Activated naive CD4-positive, alpha-beta T cell treated with anti-CD3 and anti-CD28 coated beads, Interleukin-2, amount 50 U/mL, for 24 hours (primary cell): Measurements from ENCODE around the gene MXD3.

Experiments
- H3K27ac Mint-ChIP-seq: one replicate; pipeline ENCODE4 v1.8.0; 2021; ENCODE audit warnings: mild to moderate bottlenecking, mixed read lengths
- H3K27me3 Mint-ChIP-seq: one replicate; pipeline ENCODE4 v1.8.0; 2021; ENCODE audit warnings: mixed read lengths
- H3K36me3 Mint-ChIP-seq: one replicate; pipeline ENCODE4 v1.8.0; 2021; ENCODE audit warnings: mixed read lengths
- H3K4me1 Mint-ChIP-seq: one replicate; pipeline ENCODE4 v1.8.0; 2021; ENCODE audit warnings: mixed read lengths
- H3K4me3 Mint-ChIP-seq: one replicate; pipeline ENCODE4 v1.8.0; 2021; ENCODE audit warnings: mild to moderate bottlenecking, mixed read lengths
- H3K9me3 Mint-ChIP-seq: one replicate; pipeline ENCODE4 v1.8.0; 2021; ENCODE audit warnings: mixed read lengths

The MXD3 gene

GRCh38 chr5:177303121-177303924 lies 8.4 kb downstream of the MXD3 start, which contains the start of the genes PRELID1 and RAB24:
Gene PRELID1, plus strand, starts transcription at chr5:177303799. Its CDS starts 187 bp downstream, at chr5:177303986.
Gene RAB24, minus strand, starts transcription at chr5:177303719. Its CDS starts 431 bp downstream, at chr5:177303288.
- H3K27ac Mint-ChIP-seq = peak within 1 kb of the TSS; percentile 87
- peak within 1 kb of the TSS; percentile 92 for H3K4me3 Mint-ChIP-seq
- peaks cover 7% of the 10 kb centered on the region for H3K36me3 Mint-ChIP-seq
- no peaks in the 10 kb centered on the region for H3K9me3 Mint-ChIP-seq
- no peaks in the 10 kb centered on the region for H3K27me3 Mint-ChIP-seq
- peaks cover 67% of the 10 kb centered on the region for H3K4me1 Mint-ChIP-seq

GRCh38 chr5:177302354-177303110 lies 9.2 kb downstream of the MXD3 start:
- H3K27me3 Mint-ChIP-seq = no peaks in the 10 kb centered on the region
- H3K9me3 Mint-ChIP-seq = no peaks in the 10 kb centered on the region
- H3K27ac Mint-ChIP-seq = peak overlapping the region; percentile 70
- peak overlapping the region; percentile 92 for H3K4me3 Mint-ChIP-seq
- peaks cover 67% of the 10 kb centered on the region for H3K4me1 Mint-ChIP-seq
- H3K36me3 Mint-ChIP-seq = peaks cover 7% of the 10 kb centered on the region

- no peaks in the 10 kb centered on the region for H3K27me3 Mint-ChIP-seq
- peaks cover 7% of the 10 kb centered on the region for H3K36me3 Mint-ChIP-seq
- H3K9me3 Mint-ChIP-seq = no peaks in the 10 kb centered on the region
- H3K4me1 Mint-ChIP-seq = peaks cover 68% of the 10 kb centered on the region
- peak overlapping the region; percentile 30 for H3K27ac Mint-ChIP-seq
- peak overlapping the region; percentile 92 for H3K4me3 Mint-ChIP-seq
Measured at GRCh38 chr5:177301503-177302165, 10.1 kb downstream of the MXD3 start.

GRCh38 chr5:177300951-177301350 lies 10.7 kb downstream of the MXD3 start:
- peak overlapping the region; percentile 42 for H3K4me3 Mint-ChIP-seq
- H3K4me1 Mint-ChIP-seq = peaks cover 70% of the 10 kb centered on the region
- H3K27me3 Mint-ChIP-seq = no peaks in the 10 kb centered on the region
- H3K27ac Mint-ChIP-seq = peak overlapping the region; percentile 46
- peaks cover 4% of the 10 kb centered on the region for H3K36me3 Mint-ChIP-seq
- no peaks in the 10 kb centered on the region for H3K9me3 Mint-ChIP-seq

- H3K27me3 Mint-ChIP-seq = no peaks in the 10 kb centered on the region
- peak overlapping the region; percentile 84 for H3K27ac Mint-ChIP-seq
- H3K36me3 Mint-ChIP-seq = peaks cover 4% of the 10 kb centered on the region
- H3K4me1 Mint-ChIP-seq = peaks cover 70% of the 10 kb centered on the region
- no peaks in the 10 kb centered on the region for H3K9me3 Mint-ChIP-seq
- H3K4me3 Mint-ChIP-seq = peak overlapping the region; percentile 42
Measured at GRCh38 chr5:177300236-177300880, 11.3 kb downstream of the MXD3 start.

DNA sequence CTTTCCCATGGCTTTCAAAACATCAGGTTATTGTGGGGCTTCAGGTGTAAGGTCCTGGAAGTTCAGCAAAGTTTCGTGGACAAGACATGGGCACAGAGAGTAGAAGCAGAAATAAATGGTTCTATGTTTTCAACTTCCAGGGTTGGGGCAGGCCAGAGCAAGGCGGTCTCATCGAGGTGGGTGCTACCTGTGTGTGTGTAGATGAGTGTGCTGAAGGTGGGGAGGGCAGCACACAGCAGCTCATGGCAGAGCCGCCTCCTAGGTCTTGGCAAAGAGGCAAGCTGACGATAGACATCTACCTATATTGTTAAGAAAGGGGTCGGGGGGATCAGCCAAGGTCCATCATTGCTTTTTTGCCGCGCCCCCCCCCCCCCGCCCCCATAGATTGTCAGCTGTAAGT lies 12.0 kb downstream of the MXD3 start:
- Mint-ChIP-seq H3K27me3 (no peaks in the 10 kb centered on the region), H3K36me3 (no peaks in the 10 kb centered on the region), H3K4me3 (no peak overlapping the region), H3K9me3 (no peaks in the 10 kb centered on the region), H3K27ac (peak overlapping the region; percentile 0), H3K4me1 (peaks cover 65% of the 10 kb centered on the region)

DNA sequence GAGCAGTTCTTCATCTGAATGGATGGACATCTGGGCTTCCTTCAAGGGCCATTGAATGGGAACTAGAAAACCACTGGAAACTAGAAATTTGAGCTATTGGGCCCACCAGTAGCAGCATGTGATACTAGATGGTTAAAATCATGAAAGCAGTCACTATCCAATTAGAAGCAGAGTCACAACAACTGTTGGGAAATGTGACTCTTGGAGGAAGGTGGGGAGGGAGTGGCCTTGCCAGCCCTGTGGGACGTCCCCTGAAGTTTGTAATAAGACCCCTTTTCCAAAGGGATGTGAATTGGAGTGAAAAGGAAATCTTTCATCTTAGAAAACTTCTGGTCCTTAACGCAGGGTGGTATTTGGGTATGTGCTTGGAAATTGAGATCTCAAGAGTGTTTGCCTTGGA lies 13.8 kb downstream of the MXD3 start:
- no peaks in the 10 kb centered on the region for H3K9me3 Mint-ChIP-seq
- peaks cover 57% of the 10 kb centered on the region for H3K4me1 Mint-ChIP-seq
- H3K36me3 Mint-ChIP-seq = no peaks in the 10 kb centered on the region
- no peak overlapping the region for H3K27ac Mint-ChIP-seq
- H3K27me3 Mint-ChIP-seq = no peaks in the 10 kb centered on the region
- H3K4me3 Mint-ChIP-seq = no peak overlapping the region

DNA sequence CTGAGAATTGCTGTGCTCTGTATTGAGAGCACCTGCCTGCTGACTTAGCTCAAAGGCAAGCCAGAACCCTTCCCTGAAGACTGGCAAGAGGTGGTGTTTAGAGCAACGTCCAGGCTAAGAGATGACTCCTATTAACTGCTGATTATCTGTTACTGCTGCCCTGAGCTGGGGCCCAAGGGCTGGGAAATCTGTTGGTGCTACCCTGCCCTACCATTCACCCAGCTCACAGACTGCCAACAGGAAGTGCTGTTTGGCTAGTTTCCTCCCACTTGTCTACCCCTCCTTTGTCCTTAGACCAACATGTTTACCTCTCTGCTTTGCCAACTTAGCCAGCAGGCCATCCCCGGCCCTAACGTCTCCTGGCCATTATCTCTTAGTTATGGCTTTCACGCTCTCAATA lies 15.1 kb downstream of the MXD3 start:
- no peaks in the 10 kb centered on the region for H3K9me3 Mint-ChIP-seq
- peaks cover 7% of the 10 kb centered on the region for H3K36me3 Mint-ChIP-seq
- no peaks in the 10 kb centered on the region for H3K27me3 Mint-ChIP-seq
- peak overlapping the region; percentile 71 for H3K27ac Mint-ChIP-seq
- peak overlapping the region; percentile 37 for H3K4me3 Mint-ChIP-seq
- H3K4me1 Mint-ChIP-seq = peaks cover 47% of the 10 kb centered on the region

- H3K27me3 Mint-ChIP-seq = no peaks in the 10 kb centered on the region
- no peaks in the 10 kb centered on the region for H3K9me3 Mint-ChIP-seq
- peaks cover 7% of the 10 kb centered on the region for H3K36me3 Mint-ChIP-seq
- peaks cover 40% of the 10 kb centered on the region for H3K4me1 Mint-ChIP-seq
- peak overlapping the region; percentile 74 for H3K27ac Mint-ChIP-seq
- H3K4me3 Mint-ChIP-seq = no peak overlapping the region
Measured at GRCh38 chr5:177295924-177296323, 15.8 kb downstream of the MXD3 start.

GRCh38 chr5:177294632-177295031 lies 17.1 kb downstream of the MXD3 start:
- Mint-ChIP-seq H3K27ac (no peak overlapping the region), H3K4me3 (no peak overlapping the region), H3K36me3 (peaks cover 7% of the 10 kb centered on the region), H3K9me3 (no peaks in the 10 kb centered on the region), H3K4me1 (peaks cover 27% of the 10 kb centered on the region), H3K27me3 (no peaks in the 10 kb centered on the region)

DNA sequence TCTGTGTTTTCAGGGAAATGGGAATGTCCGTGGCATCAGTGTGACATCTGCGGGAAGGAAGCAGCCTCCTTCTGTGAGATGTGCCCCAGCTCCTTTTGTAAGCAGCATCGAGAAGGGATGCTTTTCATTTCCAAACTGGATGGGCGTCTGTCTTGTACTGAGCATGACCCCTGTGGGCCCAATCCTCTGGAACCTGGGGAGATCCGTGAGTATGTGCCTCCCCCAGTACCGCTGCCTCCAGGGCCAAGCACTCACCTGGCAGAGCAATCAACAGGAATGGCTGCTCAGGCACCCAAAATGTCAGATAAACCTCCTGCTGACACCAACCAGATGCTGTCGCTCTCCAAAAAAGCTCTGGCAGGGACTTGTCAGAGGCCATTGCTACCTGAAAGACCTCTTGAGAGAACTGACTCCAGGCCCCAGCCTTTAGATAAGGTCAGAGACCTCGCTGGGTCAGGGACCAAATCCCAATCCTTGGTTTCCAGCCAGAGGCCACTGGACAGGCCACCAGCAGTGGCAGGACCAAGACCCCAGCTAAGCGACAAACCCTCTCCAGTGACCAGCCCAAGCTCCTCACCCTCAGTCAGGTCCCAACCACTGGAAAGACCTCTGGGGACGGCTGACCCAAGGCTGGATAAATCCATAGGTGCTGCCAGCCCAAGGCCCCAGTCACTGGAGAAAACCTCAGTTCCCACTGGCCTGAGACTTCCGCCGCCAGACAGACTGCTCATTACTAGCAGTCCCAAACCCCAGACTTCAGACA lies 17.7 kb downstream of the MXD3 start:
- Mint-ChIP-seq H3K9me3 (no peaks in the 10 kb centered on the region), H3K27ac (no peak overlapping the region), H3K4me3 (no peak overlapping the region), H3K4me1 (peaks cover 22% of the 10 kb centered on the region), H3K27me3 (no peaks in the 10 kb centered on the region), H3K36me3 (peaks cover 7% of the 10 kb centered on the region)

DNA sequence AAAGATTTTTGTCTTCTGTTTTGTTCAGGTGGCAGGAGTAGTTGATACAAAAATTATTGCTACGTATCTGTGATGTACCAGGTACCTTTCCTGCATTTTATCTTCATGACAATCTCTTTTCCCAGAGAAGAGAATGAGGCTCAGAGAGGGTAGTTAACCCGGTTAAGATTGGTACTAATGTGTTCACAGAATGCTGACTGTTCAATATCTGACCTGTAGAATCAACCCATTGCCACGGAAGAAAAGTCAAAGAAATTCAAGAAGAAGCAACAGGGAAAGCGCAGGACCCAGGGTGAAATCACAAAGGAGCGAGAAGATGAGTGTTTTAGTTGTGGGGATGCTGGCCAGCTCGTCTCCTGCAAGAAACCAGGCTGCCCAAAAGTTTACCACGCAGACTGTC lies 20.0 kb downstream of the MXD3 start:
- H3K36me3 Mint-ChIP-seq = peaks cover 10% of the 10 kb centered on the region
- H3K27me3 Mint-ChIP-seq = no peaks in the 10 kb centered on the region
- no peaks in the 10 kb centered on the region for H3K9me3 Mint-ChIP-seq
- H3K4me1 Mint-ChIP-seq = peaks cover 15% of the 10 kb centered on the region
- no peak overlapping the region for H3K27ac Mint-ChIP-seq
- no peak overlapping the region for H3K4me3 Mint-ChIP-seq

GRCh38 chr5:177290816-177291596 lies 20.7 kb downstream of the MXD3 start:
- Mint-ChIP-seq H3K4me1 (peaks cover 8% of the 10 kb centered on the region), H3K4me3 (no peak overlapping the region), H3K9me3 (no peaks in the 10 kb centered on the region), H3K36me3 (peaks cover 11% of the 10 kb centered on the region), H3K27me3 (no peaks in the 10 kb centered on the region), H3K27ac (peak overlapping the region; percentile 55)

GRCh38 chr5:177288191-177288590 lies 23.5 kb downstream of the MXD3 start:
- Mint-ChIP-seq H3K9me3 (no peaks in the 10 kb centered on the region), H3K27ac (no peak overlapping the region), H3K4me1 (no peaks in the 10 kb centered on the region), H3K36me3 (peaks cover 13% of the 10 kb centered on the region), H3K27me3 (no peaks in the 10 kb centered on the region), H3K4me3 (no peak overlapping the region)
